HG03280 (cell line): ENCODE measurements around the gene SP110.
A peak's percentile ranks its signal among the peaks of the same experiment; 100 is the strongest.
"Not testable (repeated sequence)": the region's sequence is repeated elsewhere in the genome, so short reads cannot be mapped to it uniquely, and the experiment has no call there.

ENCODE experiments used
- ATAC-seq: cut with Tn5 transposase; IDR thresholded peaks from one replicate; pipeline ENCODE4 v1.9.1; 2021; ENCODE audit warnings: mild to moderate bottlenecking, moderate library complexity; ENCODE audit not compliant: unreplicated experiment

SP110 gene

GRCh38 chr2:230219419-230220331, at the start of gene SP110:
SP110 (minus strand) TSS chr2:230219984; CDS start chr2:230216927, 3,057 bp downstream.
- peak; percentile 77 for ATAC-seq

GRCh38 chr2:230268606-230269243, 48.9 kb upstream of the SP110 start:
- no peak for ATAC-seq

- peak; percentile 47 for ATAC-seq
Observed at GRCh38 chr2:230267556-230267955, 47.8 kb upstream of the SP110 start.

- ATAC-seq, result no peak
Observed at GRCh38 chr2:230267059-230267458, 47.3 kb upstream of the SP110 start.

- ATAC-seq, result no peak
Observed at GRCh38 chr2:230266638-230267037, 46.9 kb upstream of the SP110 start.

- ATAC-seq, result not testable (repeated sequence)
Observed at GRCh38 chr2:230264945-230265344, 45.2 kb upstream of the SP110 start.

DNA sequence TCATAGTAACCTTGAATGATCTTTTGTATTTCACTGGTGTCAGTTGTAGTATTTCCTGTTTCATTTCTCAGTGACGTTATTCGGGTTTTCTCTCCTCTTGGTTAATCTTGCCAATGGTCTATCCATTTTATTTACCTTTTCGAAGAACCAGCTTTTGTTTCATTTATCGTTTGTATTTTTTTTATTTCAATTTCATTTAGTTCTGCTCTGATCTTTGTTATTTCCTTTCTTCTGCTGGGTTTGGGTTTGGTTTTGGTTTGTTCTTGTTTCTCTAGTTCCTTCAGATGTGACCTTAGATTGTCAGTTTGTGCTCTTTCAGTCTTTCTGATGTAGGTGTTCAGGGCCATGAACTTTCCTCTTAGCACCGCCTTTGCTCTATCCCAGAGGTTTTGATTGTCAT, 42.5 kb upstream of the SP110 start:
- no peak for ATAC-seq

- no peak for ATAC-seq
Observed at GRCh38 chr2:230258483-230258882, 38.7 kb upstream of the SP110 start.

GRCh38 chr2:230256733-230257332, 37.0 kb upstream of the SP110 start:
- no peak for ATAC-seq

- ATAC-seq, result no peak
Observed at GRCh38 chr2:230254152-230254881, 34.5 kb upstream of the SP110 start.

- ATAC-seq, result no peak
Observed at GRCh38 chr2:230250231-230250630, 30.4 kb upstream of the SP110 start.

- ATAC-seq, result no peak
Observed at GRCh38 chr2:230246206-230246605, 26.4 kb upstream of the SP110 start.

DNA sequence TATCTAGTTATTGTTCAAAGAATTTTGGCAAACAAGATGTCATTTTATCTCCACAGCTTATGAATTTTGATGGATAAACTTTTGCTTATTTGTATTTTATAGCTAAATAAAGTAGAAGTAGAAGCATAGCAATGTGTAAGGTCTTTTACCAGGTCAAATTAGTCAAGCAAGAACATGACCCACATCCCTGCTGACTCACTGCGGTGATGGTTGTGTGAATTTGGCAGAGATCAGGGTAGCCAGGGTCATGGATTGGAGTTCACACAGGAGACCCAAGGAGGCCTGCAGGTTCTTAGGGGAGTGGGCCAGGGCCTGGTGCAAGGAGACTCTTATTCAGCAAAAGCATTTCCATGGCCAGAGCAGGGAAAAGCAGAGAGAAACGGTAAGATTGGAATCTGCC, 24.4 kb upstream of the SP110 start:
- no peak for ATAC-seq

- ATAC-seq, result no peak
Observed at GRCh38 chr2:230234845-230235244, 15.1 kb upstream of the SP110 start.

- no peak for ATAC-seq
Observed at GRCh38 chr2:230234122-230234722, 14.4 kb upstream of the SP110 start.

GRCh38 chr2:230231251-230231650, 11.5 kb upstream of the SP110 start:
- ATAC-seq, result no peak

GRCh38 chr2:230230496-230231200, 10.9 kb upstream of the SP110 start:
- no peak for ATAC-seq

DNA sequence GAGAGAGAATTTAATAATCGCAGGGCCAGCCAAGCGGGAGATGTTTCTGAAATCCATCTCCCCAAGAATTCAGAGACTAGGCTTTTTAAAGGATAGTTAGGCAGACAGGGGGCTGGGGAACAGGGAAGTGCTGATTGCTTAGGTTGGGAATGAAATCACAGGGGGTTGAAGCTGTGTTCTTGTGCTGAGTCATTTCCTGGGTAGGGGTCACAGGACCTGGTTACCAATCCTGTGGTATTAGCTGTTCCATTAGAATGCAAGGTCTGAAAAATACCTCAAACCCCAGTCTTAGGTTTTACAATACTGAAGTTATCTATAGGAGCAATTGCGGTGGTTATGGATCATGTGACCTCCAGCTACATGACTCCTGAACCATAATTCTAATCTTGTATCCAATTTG, 10.3 kb upstream of the SP110 start:
- no peak for ATAC-seq

DNA sequence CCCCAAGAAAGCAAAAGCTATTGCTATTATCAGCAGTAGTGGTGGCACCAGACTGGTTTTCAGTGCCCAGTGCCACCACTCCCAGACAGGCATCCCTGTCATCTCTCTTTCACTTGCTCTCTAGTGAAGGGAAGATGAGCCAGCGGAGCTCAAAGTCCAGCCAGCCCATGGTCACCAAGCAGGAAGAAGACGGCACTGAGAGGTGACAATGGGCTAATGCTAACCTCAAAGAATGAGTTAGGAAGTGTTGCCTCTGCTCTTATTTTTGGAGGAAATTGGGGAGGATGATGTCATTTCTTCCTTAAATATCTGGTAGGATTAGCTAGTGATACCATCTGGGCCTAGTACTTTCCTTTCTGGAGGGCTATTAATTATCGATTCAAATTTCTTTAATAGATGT, 7.4 kb upstream of the SP110 start:
- no peak for ATAC-seq

- peak; percentile 67 for ATAC-seq
Observed at GRCh38 chr2:230226051-230226551, 6.3 kb upstream of the SP110 start.
